ENCODE results near the gene TEX48.

TEX48 gene

DNA sequence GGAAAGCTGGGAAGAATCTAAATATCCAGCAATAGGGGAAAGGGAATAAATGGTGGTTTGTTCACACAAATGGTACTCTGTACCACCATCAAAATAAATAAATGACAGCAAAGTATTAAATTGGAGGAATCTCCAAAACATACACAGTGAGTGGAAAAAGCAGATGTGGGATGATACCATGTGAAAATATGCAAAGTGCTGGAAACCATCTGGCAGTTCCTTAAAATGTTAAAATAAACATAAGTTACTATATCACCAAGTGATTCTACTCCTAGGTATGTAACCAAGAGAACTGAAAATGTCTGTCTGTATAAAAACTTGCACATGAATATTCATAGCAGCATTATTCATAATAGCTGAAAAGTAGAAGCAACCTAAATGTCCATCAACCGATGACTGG is 41.9 kb upstream of the TEX48 start:
- TF ChIP-seq TAF1 (IDR thresholded peaks at IDR 0.05; ENCODE audit: borderline replicate concordance, insufficient read depth, low read length) = no peak
- no peak for TF ChIP-seq POLR2AphosphoS5 (IDR thresholded peaks at IDR 0.05; ENCODE audit: low read depth, low read length)
- no peak for TF ChIP-seq SIN3A (IDR thresholded peaks at IDR 0.05; ENCODE audit: borderline replicate concordance, insufficient read depth, low read length)
- TF ChIP-seq, protein P1, sequence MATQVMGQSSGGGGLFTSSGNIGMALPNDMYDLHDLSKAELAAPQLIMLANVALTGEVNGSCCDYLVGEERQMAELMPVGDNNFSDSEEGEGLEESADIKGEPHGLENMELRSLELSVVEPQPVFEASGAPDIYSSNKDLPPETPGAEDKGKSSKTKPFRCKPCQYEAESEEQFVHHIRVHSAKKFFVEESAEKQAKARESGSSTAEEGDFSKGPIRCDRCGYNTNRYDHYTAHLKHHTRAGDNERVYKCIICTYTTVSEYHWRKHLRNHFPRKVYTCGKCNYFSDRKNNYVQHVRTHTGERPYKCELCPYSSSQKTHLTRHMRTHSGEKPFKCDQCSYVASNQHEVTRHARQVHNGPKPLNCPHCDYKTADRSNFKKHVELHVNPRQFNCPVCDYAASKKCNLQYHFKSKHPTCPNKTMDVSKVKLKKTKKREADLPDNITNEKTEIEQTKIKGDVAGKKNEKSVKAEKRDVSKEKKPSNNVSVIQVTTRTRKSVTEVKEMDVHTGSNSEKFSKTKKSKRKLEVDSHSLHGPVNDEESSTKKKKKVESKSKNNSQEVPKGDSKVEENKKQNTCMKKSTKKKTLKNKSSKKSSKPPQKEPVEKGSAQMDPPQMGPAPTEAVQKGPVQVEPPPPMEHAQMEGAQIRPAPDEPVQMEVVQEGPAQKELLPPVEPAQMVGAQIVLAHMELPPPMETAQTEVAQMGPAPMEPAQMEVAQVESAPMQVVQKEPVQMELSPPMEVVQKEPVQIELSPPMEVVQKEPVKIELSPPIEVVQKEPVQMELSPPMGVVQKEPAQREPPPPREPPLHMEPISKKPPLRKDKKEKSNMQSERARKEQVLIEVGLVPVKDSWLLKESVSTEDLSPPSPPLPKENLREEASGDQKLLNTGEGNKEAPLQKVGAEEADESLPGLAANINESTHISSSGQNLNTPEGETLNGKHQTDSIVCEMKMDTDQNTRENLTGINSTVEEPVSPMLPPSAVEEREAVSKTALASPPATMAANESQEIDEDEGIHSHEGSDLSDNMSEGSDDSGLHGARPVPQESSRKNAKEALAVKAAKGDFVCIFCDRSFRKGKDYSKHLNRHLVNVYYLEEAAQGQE (IDR thresholded peaks at IDR 0.05; ENCODE audit: insufficient read depth in 1 of 2, low read depth in 2 of 2, low read length in 2 of 2) = no peak
- no peak for TF ChIP-seq FOXP2 (optimal IDR thresholded peaks at IDR 0.05; ENCODE audit: borderline replicate concordance, extremely low read depth, extremely low read length, insufficient read depth)

DNA sequence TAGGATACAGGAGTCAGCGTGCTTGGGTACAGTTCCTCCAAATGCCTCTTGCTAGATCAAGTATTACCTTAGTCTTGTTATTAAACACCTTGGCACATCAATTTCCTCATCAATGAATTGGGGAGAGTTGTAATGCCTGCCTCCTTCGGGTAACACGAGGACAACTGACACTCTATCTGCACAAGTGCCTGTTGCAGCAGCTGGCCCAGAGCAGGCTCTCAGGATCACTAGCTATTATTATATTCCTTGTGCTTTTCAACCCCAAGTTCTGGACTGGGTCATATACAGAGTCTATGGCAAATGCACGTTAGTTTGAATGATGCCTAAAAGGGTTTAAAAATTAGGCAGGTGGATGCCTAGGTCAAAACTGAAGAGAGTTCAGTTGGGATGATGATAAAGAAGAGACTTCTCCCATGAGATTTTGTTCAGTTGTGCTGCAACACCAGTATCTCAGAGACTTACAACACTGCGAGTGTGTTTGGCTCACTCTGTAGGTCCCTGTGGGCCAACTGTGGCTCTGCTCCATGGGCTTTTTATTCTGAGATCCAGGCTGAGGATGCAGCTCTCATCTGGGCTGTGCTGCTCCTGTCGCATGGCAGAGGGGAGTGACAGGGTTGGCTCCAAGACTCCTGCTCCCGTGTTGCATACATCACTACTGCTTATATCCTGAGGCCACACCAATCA is 41.1 kb upstream of the TEX48 start:
- no peak for TF ChIP-seq FOXP2 (optimal IDR thresholded peaks at IDR 0.05; ENCODE audit: borderline replicate concordance, extremely low read depth, extremely low read length, insufficient read depth)
- TF ChIP-seq TAF1 (IDR thresholded peaks at IDR 0.05; ENCODE audit: borderline replicate concordance, insufficient read depth, low read length) = no peak
- no peak for TF ChIP-seq POLR2AphosphoS5 (IDR thresholded peaks at IDR 0.05; ENCODE audit: low read depth, low read length)
- TF ChIP-seq SIN3A (IDR thresholded peaks at IDR 0.05; ENCODE audit: borderline replicate concordance, insufficient read depth, low read length) = no peak

DNA sequence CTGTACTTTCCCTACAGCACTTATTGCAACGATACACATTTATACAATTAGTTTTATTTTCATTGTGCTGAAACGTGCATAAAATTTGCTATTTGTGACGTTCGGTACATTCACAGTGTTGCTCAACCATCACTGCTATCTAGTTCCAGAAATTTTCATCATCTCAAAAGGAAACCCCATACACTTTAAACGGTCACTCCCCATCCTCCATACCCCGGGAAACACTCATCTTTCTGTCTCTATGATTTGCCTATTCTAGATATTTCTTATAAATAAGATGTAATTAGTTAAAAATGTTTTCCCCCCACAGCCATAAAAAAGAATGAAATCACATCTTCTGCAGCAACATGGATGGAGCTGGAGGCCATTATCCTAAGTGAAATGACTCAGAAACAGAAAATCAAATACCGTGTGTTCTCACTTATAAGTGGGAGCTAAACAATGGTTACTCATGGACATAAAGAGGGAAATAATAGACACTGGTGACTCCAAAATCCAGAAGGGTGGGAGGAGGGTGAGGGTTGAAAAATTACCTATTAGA is 40.2 kb upstream of the TEX48 start:
- no peak for TF ChIP-seq FOXP2 (optimal IDR thresholded peaks at IDR 0.05; ENCODE audit: borderline replicate concordance, extremely low read depth, extremely low read length, insufficient read depth)
- no peak for TF ChIP-seq TAF1 (IDR thresholded peaks at IDR 0.05; ENCODE audit: borderline replicate concordance, insufficient read depth, low read length)
- no peak for TF ChIP-seq SIN3A (IDR thresholded peaks at IDR 0.05; ENCODE audit: borderline replicate concordance, insufficient read depth, low read length)
- no peak for TF ChIP-seq POLR2AphosphoS5 (IDR thresholded peaks at IDR 0.05; ENCODE audit: low read depth, low read length)

DNA sequence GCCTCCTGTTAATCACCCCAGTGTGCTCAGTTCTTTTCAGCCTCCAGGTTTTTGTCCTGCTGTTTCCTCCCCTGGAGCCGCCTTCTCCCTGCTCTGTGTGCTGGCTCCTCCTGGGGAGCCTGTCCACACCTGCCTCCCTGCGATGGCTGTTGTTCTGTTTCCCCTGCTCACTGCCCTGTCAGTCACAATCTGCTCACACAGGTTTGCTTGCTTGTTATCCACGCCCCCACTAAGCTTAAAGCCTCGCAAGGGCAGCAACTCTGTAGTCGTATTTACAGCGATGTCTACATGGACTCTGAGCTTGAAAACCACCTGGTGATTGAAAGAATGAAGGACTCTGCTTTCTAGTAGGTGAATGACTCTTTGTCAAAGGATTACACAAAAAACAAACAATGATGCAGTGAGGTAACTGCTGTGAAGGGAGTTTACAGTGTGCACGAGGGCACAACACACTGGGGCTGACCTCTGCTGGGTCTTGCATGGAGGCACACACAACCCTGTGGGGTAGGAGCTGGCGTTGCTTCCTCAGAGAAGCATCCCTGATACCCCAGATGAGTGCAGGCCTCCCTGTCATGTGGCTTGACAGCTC is 39.6 kb upstream of the TEX48 start:
- no peak for TF ChIP-seq POLR2AphosphoS5 (IDR thresholded peaks at IDR 0.05; ENCODE audit: low read depth, low read length)
- no peak for TF ChIP-seq TAF1 (IDR thresholded peaks at IDR 0.05; ENCODE audit: borderline replicate concordance, insufficient read depth, low read length)
- TF ChIP-seq FOXP2 (optimal IDR thresholded peaks at IDR 0.05; ENCODE audit: borderline replicate concordance, extremely low read depth, extremely low read length, insufficient read depth) = no peak
- TF ChIP-seq SIN3A (IDR thresholded peaks at IDR 0.05; ENCODE audit: borderline replicate concordance, insufficient read depth, low read length) = no peak
- TF ChIP-seq, protein P1 (IDR thresholded peaks at IDR 0.05; ENCODE audit: insufficient read depth in 1 of 2, low read depth in 2 of 2, low read length in 2 of 2) = no peak

DNA sequence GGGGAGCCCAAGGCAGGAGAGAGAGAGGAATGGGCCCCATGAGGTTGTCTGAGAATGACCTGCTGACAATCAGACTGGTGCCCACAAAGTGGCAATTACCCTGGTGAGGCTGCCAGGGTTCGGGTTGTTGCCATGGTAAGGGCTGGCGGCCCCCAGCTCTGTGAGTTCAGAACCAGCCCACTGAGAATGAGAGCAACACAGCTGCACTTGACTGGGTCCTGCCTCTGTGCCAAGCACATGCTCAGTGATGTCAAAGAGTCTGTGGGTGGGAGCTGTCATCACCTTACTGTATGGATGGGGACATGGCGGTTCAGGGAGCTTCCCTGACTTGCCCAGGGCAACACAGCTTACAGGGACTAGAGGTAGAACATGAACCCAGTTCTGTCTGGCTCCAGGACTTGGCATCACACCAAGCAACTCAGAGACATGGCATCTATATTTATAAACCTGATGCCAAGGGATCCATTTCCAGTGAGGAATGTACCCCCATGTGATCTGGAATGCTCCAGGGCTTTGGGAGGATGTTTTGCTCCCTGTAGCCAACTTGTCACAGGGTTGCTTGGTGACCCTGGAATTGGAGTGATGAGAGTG is 38.2 kb upstream of the TEX48 start:
- TF ChIP-seq TAF1 (IDR thresholded peaks at IDR 0.05; ENCODE audit: borderline replicate concordance, insufficient read depth, low read length) = no peak

DNA sequence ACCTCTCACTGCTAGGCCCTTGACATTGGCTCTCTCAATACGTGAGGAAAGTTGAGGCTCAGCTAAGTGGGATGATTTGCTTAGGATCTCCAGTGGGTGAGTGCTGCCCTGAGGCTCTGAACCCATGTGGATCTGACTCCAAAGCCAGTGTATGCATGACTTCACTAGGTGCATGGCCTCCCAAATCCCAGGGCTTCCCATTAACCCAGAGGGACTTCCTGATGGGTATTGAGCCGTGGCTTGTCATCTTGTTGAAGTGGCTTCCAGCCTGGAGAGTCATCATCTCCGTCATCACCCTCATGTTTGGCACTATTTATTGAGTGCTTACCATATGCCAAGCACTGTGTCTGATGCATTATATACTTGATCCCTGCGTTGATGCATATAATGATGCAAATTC is 37.3 kb upstream of the TEX48 start:
- TF ChIP-seq SIN3A (IDR thresholded peaks at IDR 0.05; ENCODE audit: borderline replicate concordance, insufficient read depth, low read length) = no peak
- TF ChIP-seq POLR2AphosphoS5 (IDR thresholded peaks at IDR 0.05; ENCODE audit: low read depth, low read length) = no peak
- no peak for TF ChIP-seq TAF1 (IDR thresholded peaks at IDR 0.05; ENCODE audit: borderline replicate concordance, insufficient read depth, low read length)
- no peak for TF ChIP-seq FOXP2 (optimal IDR thresholded peaks at IDR 0.05; ENCODE audit: borderline replicate concordance, extremely low read depth, extremely low read length, insufficient read depth)
- TF ChIP-seq, protein P1 (IDR thresholded peaks at IDR 0.05; ENCODE audit: insufficient read depth in 1 of 2, low read depth in 2 of 2, low read length in 2 of 2) = no peak

Measured in PFSK-1 (cell line).